BJ (cell line): ENCODE results near the gene ATP8A2. TPM values are rescaled to one million over a fixed set of nuclear protein-coding genes. Genes with fewer than 3 reads are reported as not detected.
A peak's percentile ranks its signal among the peaks of the same experiment; 100 is the strongest.
"Not testable (repeated sequence)": the region's sequence is repeated elsewhere in the genome, so short reads cannot be mapped to it uniquely, and the experiment has no call there.

ENCODE experiments used
- CTCF ChIA-PET: fragments of 350-600 bp; formaldehyde crosslinking; extraction: SDS; loops from one replicate; lab custom pipeline; 2021; ENCODE audit warnings: antibody characterized with exemption, inconsistent platforms; lab: Yijun Ruan, JAX
- POLR2A ChIA-PET: fragments of 300-600 bp; sonication (Branson Sonifier 250); formaldehyde crosslinking; extraction: SDS; loops from one replicate; lab custom pipeline; 2021; ENCODE audit warnings: antibody characterized with exemption; lab: Charles Lee
- DNase-seq: peaks from one replicate; pipeline ENCODE4 v3.0.0-alpha.2; 2011; ENCODE audit warnings: low read depth
- H3K27me3 ChIP-seq: 2 replicates; pipeline ENCODE4 v1.6.0; 2011; ENCODE audit warnings: low read length; ENCODE audit not compliant: control insufficient read depth, insufficient read depth
- H3K36me3 ChIP-seq: 2 replicates; pipeline ENCODE4 v1.5.1; 2011; ENCODE audit warnings: low read length; ENCODE audit not compliant: control insufficient read depth, insufficient read depth
- H3K4me3 ChIP-seq: 2 replicates; pipeline ENCODE4 v1.5.1; 2011; ENCODE audit warnings: low read depth, mild to moderate bottlenecking, control low read depth, low read length
- CTCF ChIP-seq: IDR thresholded peaks from 2 replicates; pipeline ENCODE4 v1.5.1; 2011; ENCODE audit warnings: low read depth, mild to moderate bottlenecking, control low read depth, inconsistent platforms, low read length, moderate library complexity; ENCODE audit not compliant: insufficient read depth
- polyA plus RNA-seq: library from polyadenylated mRNA; depleted of rRNA; stranded (reverse); fragments of >200 nt; gene quantifications from 2 replicates; pipeline ENCODE4 v1.2.3, GENCODE V29; 2011

ATP8A2 gene
- polyA plus RNA-seq, 1 experiment, result 0.02 TPM

GRCh38 chr13:25353344-25353743 lies 18.4 kb upstream of the ATP8A2 start:
- DNase-seq, result no peak
- no peak for TF ChIP-seq CTCF
- POLR2A ChIA-PET, result no interaction called here
- no peak overlapping the region for H3K4me3 ChIP-seq
- no peaks in the 10 kb centered on the region for H3K36me3 ChIP-seq
- CTCF ChIA-PET, result no interaction called here
- no peaks in the 10 kb centered on the region; the same call in 1 of the 2 replicates for H3K27me3 ChIP-seq

- no peak for DNase-seq
- Histone ChIP-seq H3K27me3 (no peaks in the 10 kb centered on the region; the same call in 1 of the 2 replicates), H3K36me3 (no peaks in the 10 kb centered on the region), H3K4me3 (no peak overlapping the region)
- CTCF ChIA-PET, result no interaction called here
- POLR2A ChIA-PET, result no interaction called here
- no peak for TF ChIP-seq CTCF
Observed at GRCh38 chr13:25354377-25354776, 17.4 kb upstream of the ATP8A2 start.

- POLR2A ChIA-PET, H3K36me3 ChIP-seq, DNase-seq, H3K27me3 ChIP-seq, CTCF ChIA-PET, H3K4me3 ChIP-seq: not testable (repeated sequence)
Observed at GRCh38 chr13:25360443-25360842, 11.3 kb upstream of the ATP8A2 start.

GRCh38 chr13:25365720-25366235 lies 6.0 kb upstream of the ATP8A2 start:
- no peak overlapping the region for H3K4me3 ChIP-seq
- no peak for DNase-seq
- no peaks in the 10 kb centered on the region for H3K36me3 ChIP-seq
- peaks cover 2% of the 10 kb centered on the region; the same call in 1 of the 2 replicates for H3K27me3 ChIP-seq
- CTCF ChIA-PET, result interaction anchor here (1.3 kb wide), 1 partner anchor 9 kb away, joined by 6 read pairs; no protein-coding TSS in a partner anchor
- POLR2A ChIA-PET, result no interaction called here
- no peak for TF ChIP-seq CTCF

- H3K4me3 ChIP-seq, result peak overlapping the region; percentile 28
- ChIA-PET POLR2A (no interaction called here), CTCF (no interaction called here)
- DNase-seq, result no peak
- TF ChIP-seq CTCF, result no peak
- H3K27me3 ChIP-seq, result peaks cover 25% of the 10 kb centered on the region
- H3K36me3 ChIP-seq, result no peaks in the 10 kb centered on the region
Observed at GRCh38 chr13:25371158-25371874, 458 bp upstream of the ATP8A2 start.
